ENCODE data around the gene CYSRT1. TPM values are rescaled to one million over a fixed set of nuclear protein-coding genes. Genes with fewer than 3 reads are reported as not detected.
"Not testable (repeated sequence)": the region's sequence is repeated elsewhere in the genome, so short reads cannot be mapped to it uniquely, and the experiment has no call there.

The CYSRT1 gene
- total RNA-seq, 2 experiments from 2014 or later: 0.23 TPM; not detected in 1

DNA sequence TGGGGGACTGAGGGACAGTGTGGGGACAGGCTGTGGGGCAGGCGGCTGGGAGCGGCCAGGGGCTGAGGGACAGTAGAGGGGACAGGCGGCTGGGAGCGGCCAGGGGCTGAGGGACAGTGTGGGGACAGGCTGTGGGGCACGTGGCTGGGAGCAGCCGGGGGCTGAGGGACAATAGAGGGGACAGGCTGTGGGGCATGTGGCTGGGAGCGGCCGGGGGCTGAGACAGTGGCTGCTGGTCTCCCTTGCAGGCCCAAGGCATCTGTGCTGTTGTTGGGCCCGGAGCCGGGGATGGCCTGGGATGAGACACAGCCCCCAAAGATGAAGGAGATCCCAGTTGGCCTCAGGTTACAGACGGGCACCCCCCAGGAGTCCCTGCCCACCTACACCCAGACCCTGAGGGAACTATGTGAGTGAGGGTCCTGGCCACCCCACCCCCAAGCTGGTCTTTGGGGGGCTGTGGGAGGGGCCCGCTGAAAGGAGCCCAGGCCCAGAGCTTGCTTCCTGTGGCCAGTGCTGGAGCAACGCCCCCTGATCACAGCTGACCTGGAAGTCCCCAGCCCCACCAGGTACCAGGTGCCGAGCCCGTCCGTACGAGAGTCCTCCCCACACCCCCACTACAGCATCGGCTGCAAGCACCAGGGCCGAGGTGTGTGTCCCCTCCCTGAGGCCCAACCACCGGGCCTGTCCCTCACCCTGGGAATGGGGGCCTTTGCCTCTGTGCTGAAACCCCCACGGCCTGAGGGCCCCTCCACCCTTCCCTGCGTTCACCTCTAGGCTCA, 26.7 kb downstream of the CYSRT1 start:
- CTCF ChIA-PET: interaction anchor here (1.7 kb wide), 1 partner anchor 15 kb away, joined by 5 read pairs; no protein-coding TSS in a partner anchor
- POLR2A ChIA-PET: no interaction called here

GRCh38 chr9:137252555-137253506, 27.9 kb downstream of the CYSRT1 start:
- ChIA-PET CTCF (interaction anchor here (0.9 to 1.2 kb wide), 2 partner anchors 18 to 224 kb away, joined by 3 read pairs; partner anchors contain the start of gene ABCA2), POLR2A (interaction anchor here (1.4 to 4.4 kb wide), 2 partner anchors 11 to 31 kb away, joined by 4 to 60 read pairs; partner anchors contain the start of genes RNF208 and TUBB4B)

- CTCF ChIA-PET: interaction anchor here (0.9 to 1.8 kb wide), 5 partner anchors 13 to 225 kb away, joined by 3 to 16 read pairs (median 3); partner anchors contain the start of genes ABCA2 and TUBB4B
- POLR2A ChIA-PET: interaction anchor here (0.5 to 4.4 kb wide), 6 partner anchors 12 to 65 kb away, joined by 3 to 60 read pairs (median 4); partner anchors contain the start of genes RNF208, TOR4A and TUBB4B
Observed at GRCh38 chr9:137253717-137254623, 29.0 kb downstream of the CYSRT1 start.

DNA sequence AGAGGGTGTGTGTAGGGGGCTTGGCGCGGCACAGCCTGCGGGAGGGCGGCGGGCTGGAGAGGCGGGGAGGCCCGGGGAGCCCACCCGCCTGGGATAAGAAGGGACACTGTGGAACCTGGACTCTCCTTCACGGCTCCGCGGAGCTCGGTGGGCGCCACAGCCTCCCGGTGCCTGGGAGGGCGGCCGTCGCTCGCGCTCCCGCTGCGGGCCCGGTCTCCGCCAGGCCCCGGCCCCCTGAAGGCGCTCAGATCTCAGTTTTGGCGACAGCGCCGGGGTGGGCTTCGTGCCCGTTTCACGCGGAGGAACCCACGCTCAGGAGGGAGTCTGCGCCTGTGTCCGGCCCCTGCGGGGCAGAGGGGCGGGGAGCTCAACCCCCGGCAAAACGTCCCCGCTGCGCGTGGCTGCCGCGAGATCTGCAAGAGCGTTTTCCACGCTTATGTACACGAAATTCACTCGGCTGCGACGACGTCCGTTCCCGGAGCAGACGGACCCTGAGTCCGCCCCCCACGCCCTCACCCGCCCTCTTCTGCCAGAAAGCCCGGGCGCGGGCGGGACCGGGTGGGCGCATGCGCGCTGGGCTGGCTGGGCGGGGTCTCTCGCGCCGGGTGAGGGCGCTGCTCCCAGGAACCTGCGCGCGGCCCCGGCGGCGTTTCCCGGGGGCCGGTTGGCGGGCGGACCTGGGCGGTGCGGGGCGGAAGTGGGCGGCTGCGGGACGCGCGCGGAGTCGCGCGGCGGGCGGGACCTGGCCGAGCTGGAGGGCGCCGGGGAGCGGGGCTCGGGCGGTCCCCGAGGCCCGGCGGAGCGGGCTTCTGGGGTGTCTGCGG, 29.9 kb downstream of the CYSRT1 start, which contains the start of gene NELFB:
TSS of gene NELFB (plus strand) at position 704 of the 824 bp plus-strand sequence.
- ChIA-PET CTCF (interaction anchor here (0.6 to 1.8 kb wide), 4 partner anchors 14 to 137 kb away, joined by 3 to 16 read pairs (median 6); partner anchors contain the start of gene TUBB4B), POLR2A (interaction anchor here (0.5 to 4.4 kb wide), 7 partner anchors 13 to 296 kb away, joined by 3 to 60 read pairs (median 4); partner anchors contain the start of genes RNF208, TOR4A and TUBB4B)

DNA sequence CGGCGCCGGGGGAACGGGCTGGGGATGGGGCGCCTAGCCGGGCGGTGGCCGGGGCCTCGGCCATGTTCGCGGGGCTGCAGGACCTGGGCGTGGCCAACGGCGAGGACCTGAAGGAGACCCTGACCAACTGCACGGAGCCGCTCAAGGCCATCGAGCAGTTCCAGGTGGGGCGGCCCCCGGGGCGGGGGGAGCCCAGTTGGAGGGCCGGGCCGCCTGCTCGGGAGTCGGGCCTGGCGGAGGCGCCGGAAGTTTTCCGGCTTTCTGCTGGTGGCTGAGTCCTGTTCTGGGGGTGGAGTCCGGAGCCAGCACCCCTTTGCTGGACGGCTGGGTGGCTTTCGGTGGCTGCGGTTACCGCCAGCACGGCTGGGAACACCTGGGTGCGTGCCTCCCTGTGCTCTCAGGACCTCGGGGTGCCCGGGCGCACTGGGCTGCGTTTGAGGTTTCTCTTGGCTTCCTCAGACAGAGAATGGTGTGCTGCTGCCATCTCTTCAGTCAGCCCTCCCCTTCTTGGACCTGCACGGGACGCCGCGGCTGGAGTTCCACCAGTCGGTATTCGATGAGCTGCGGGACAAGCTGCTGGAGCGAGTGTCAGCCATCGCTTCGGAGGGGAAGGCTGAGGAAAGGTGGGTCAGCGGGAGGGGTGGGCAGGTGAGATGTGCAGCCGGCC, 30.6 kb downstream of the CYSRT1 start:
- POLR2A ChIA-PET: interaction anchor here (0.6 to 4.4 kb wide), 2 partner anchors 13 to 295 kb away, joined by 6 to 60 read pairs; partner anchors contain the start of gene TUBB4B
- CTCF ChIA-PET: interaction anchor here (0.6 to 1.8 kb wide), 4 partner anchors 15 to 138 kb away, joined by 3 to 16 read pairs (median 6); partner anchors contain the start of gene TUBB4B

GRCh38 chr9:137256362-137256761, 31.4 kb downstream of the CYSRT1 start:
- POLR2A ChIA-PET: interaction anchor here (0.5 to 4.4 kb wide), 2 partner anchors 14 to 186 kb away, joined by 4 to 60 read pairs; partner anchors contain the start of genes SAPCD2 and TUBB4B
- CTCF ChIA-PET: interaction anchor here (1.1 kb wide), 1 partner anchor 34 kb away, joined by 3 read pairs; the partner anchor contains the start of gene RNF208

DNA sequence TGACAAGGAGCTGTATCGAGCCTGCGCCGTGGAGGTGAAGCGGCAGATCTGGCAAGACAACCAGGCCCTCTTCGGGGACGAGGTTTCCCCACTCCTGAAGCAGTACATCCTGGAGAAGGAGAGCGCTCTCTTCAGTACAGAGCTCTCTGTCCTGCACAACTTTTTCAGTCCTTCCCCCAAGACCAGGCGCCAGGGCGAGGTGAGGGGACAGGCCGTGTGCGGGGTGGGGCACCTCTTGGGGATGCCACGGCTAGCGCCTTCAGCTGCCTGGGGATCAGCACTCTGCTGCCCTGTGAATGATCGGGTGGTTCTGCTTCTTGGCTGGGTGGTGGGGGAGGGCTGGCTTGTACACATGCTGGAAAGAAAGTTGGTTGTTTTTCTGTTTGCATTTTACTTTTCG, 31.9 kb downstream of the CYSRT1 start:
- POLR2A ChIA-PET: interaction anchor here (0.6 to 4.4 kb wide), 2 partner anchors 15 to 20 kb away, joined by 3 to 60 read pairs; partner anchors contain the start of genes TOR4A and TUBB4B
- CTCF ChIA-PET: interaction anchor here (1.1 kb wide), 1 partner anchor 34 kb away, joined by 3 read pairs; the partner anchor contains the start of gene RNF208

DNA sequence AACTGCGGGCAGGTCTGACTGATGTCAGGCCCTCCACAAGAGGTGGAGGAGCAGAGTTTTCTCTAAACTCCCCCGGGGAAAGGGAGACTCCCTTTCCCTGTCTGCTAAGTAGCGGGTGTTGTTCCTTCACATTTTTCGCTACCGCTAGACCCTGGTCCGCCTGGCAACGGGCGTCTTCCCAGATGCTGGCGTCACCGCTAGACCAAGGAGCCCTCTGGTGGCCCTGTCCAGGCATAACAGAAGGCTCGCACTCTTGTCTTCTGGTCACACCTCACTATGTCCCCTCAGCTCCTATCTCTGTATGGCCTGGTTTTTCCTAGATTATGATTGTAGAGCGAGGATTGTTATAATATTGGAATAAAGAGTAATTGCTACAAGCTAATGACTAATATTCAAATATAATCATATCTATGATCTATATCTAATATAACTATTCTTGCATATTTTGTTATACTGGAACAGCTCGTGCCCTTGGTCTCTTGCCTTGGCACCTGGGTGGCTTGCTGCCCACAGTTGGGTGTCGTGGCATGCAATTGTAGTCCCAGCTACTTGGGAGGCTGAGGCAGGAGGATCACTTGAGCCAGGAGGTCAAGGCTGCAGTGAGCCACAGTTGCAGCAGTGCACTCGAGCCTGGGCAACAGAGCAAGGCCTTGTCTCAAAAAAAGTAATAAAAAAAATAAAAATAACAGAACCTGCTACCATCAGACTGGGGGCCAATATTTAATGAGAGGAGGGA, 37.4 kb downstream of the CYSRT1 start:
- CTCF ChIA-PET, POLR2A ChIA-PET: not testable (repeated sequence)

GRCh38 chr9:137262909-137263285, 37.9 kb downstream of the CYSRT1 start:
- ChIA-PET POLR2A (no interaction called here), CTCF (no interaction called here)

- POLR2A ChIA-PET: no interaction called here
- CTCF ChIA-PET: interaction anchor here (3.1 kb wide), 1 partner anchor 27 kb away, joined by 9 read pairs; no protein-coding TSS in a partner anchor
Observed at GRCh38 chr9:137263506-137263905, 38.5 kb downstream of the CYSRT1 start.

GRCh38 chr9:137264067-137264466, 39.1 kb downstream of the CYSRT1 start:
- ChIA-PET CTCF (interaction anchor here (0.7 to 3.1 kb wide), 2 partner anchors 22 to 28 kb away, joined by 3 to 9 read pairs; no protein-coding TSS in a partner anchor), POLR2A (interaction anchor here (0.9 kb wide), 1 partner anchor 134 kb away, joined by 3 read pairs; no protein-coding TSS in a partner anchor)

DNA sequence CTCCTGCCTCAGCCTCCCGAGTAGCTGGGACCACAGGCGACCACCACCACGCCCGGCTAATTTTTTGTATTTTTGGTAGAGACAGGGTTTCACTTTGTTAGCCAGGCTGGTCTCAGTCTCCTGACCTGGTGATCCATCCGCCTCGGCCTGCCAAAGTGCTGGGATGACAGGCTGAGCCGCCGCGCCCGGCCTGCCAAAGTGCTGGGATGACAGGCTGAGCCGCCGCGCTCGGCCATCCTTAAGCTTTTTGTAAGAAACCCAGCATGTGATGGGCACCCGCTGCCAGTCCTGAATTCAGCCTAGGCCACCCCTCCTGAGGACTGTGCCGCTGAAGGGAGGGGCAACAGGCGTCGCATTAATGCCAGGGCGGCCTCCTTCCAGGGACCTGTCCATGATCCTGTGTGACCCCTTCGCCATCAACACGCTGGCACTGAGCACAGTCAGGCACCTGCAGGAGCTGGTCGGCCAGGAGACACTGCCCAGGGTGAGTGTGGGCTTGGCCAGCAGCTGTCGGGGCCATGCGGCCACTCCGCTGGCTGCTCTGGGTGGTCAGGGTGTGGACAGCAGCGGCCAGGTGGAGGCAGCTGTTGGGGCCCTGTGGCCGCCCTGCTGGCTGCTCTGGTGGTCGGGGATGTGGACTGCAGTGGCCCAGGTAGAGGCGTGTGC, 40.7 kb downstream of the CYSRT1 start:
- CTCF ChIA-PET: interaction anchor here (3.1 kb wide), 1 partner anchor 29 kb away, joined by 9 read pairs; no protein-coding TSS in a partner anchor
- POLR2A ChIA-PET: interaction anchor here (0.6 kb wide), 1 partner anchor 179 kb away, joined by 4 read pairs; no protein-coding TSS in a partner anchor

GRCh38 chr9:137266162-137266527, 41.2 kb downstream of the CYSRT1 start:
- ChIA-PET POLR2A (no interaction called here), CTCF (interaction anchor here (3.1 kb wide), 1 partner anchor 30 kb away, joined by 9 read pairs; no protein-coding TSS in a partner anchor)

DNA sequence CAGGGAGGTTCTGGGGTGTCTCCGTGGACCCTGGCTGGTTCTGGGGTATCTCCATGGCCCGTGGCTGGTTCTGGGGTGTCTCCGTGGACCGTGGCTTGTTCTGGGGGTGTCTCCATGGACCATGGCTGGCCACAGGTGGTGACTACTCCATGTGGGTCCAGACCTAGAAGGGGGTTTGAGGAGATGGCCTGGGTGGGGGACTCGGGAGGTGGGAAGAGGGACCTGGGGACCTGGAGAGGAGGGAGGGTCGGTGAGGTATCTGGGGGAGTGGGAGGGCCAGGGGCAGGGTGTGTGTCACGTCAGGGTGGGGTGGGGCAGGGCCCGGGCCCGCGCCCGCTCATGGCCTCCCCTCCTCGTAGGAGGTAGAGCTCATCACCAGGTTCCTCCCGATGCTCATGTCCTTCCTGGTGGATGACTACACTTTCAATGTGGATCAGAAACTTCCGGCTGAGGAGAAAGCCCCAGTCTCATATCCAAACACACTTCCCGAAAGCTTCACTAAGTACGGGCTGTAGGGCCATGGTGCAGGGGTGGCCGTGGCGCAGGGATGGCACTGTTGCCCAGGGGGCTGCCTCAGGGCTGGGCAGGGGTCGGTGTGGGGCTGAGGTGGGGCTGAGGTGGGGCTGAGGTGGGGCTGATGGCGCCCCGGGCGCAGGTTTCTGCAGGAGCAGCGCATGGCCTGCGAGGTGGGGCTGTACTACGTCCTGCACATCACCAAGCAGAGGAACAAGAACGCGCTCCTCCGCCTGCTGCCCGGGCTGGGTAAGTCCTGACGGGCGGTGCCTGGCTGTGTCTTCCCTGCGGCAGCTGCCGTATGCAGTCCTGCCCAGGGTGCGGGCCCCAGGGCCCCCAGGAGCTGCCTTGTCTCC, 41.8 kb downstream of the CYSRT1 start:
- POLR2A ChIA-PET: no interaction called here
- CTCF ChIA-PET: no interaction called here

Data from activated CD8-positive, alpha-beta memory T cell treated with anti-CD3 and anti-CD28 coated beads for 36 hours (primary cell).